Measurements from ENCODE around the gene IGF2BP2. TPM values are rescaled to one million over a fixed set of nuclear protein-coding genes. Genes with fewer than 3 reads are reported as not detected.
"Not testable (repeated sequence)": the region's sequence is repeated elsewhere in the genome, so short reads cannot be mapped to it uniquely, and the experiment has no call there.

Gene IGF2BP2
- total RNA-seq, 1 experiment from 2014 or later, result 75.9 TPM

DNA sequence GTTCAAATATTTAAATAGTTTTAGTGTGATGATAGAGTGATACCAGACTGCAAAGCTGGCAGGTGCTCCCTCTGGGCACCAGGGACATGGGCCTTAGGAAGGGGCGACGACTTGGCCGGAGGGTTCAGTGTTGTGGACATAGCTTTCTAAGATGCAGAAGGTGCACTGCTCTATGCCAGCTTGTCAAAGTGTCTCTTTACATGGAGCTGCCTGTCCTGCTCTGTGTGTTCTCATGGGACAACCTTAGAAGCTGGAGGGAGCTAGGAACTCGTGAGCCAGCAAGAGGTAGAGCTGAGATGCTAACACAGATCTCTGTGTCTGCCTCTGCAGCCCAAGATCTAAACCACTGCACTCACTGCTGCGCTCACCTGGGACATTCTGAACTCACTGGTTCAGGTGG, 160.9 kb downstream of the IGF2BP2 start:
- intact Hi-C loops (cut with micrococcal nuclease; ENCODE audit: unreplicated experiment), result loop anchor here (5.0 kb wide), 1 partner anchor 163 kb away; the partner anchor contains the start of gene IGF2BP2
- Mint-ChIP-seq H3K4me3 (ENCODE audit: unreplicated experiment) (no peak overlapping the region), H3K27me3 (ENCODE audit: insufficient read depth, unreplicated experiment) (no peaks in the 10 kb centered on the region), H3K27ac (ENCODE audit: unreplicated experiment) (no peak overlapping the region), H3K36me3 (ENCODE audit: insufficient read depth, unreplicated experiment) (peaks cover 52% of the 10 kb centered on the region), H3K9me3 (ENCODE audit: unreplicated experiment) (peaks cover 6% of the 10 kb centered on the region), H3K4me1 (ENCODE audit: low read depth, unreplicated experiment) (peaks cover 4% of the 10 kb centered on the region)
- Histone ChIP-seq H3K36me3 (ENCODE audit: control insufficient read depth, insufficient read depth, low read length) (0 out of 2 replicates have a peak, but pooled peaks cover 1% of the 10 kb centered on the region), H3K4me1 (no peaks in the 10 kb centered on the region), H3K9me3 (no peaks in the 10 kb centered on the region), H3K27me3 (replicated peaks; ENCODE audit: control insufficient read depth, insufficient read depth, low read length) (no peaks in the 10 kb centered on the region), H3K4me3 (ENCODE audit: low read depth, low read length) (no peak overlapping the region)
- DNase-seq, result no peak
- BruUV-seq (replicated peaks), result no TSS peak
- TF ChIP-seq, protein P1, sequence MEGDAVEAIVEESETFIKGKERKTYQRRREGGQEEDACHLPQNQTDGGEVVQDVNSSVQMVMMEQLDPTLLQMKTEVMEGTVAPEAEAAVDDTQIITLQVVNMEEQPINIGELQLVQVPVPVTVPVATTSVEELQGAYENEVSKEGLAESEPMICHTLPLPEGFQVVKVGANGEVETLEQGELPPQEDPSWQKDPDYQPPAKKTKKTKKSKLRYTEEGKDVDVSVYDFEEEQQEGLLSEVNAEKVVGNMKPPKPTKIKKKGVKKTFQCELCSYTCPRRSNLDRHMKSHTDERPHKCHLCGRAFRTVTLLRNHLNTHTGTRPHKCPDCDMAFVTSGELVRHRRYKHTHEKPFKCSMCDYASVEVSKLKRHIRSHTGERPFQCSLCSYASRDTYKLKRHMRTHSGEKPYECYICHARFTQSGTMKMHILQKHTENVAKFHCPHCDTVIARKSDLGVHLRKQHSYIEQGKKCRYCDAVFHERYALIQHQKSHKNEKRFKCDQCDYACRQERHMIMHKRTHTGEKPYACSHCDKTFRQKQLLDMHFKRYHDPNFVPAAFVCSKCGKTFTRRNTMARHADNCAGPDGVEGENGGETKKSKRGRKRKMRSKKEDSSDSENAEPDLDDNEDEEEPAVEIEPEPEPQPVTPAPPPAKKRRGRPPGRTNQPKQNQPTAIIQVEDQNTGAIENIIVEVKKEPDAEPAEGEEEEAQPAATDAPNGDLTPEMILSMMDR (IDR thresholded peaks at IDR 0.05; ENCODE audit: insufficient read depth in 1 of 2, low read depth in 1 of 2, low read length in 1 of 2, severe bottlenecking in 1 of 2, unreplicated experiment in 1 of 2), result no peak
- POLR2A ChIA-PET, result no interaction called here
- CTCF ChIA-PET, result no interaction called here

DNA sequence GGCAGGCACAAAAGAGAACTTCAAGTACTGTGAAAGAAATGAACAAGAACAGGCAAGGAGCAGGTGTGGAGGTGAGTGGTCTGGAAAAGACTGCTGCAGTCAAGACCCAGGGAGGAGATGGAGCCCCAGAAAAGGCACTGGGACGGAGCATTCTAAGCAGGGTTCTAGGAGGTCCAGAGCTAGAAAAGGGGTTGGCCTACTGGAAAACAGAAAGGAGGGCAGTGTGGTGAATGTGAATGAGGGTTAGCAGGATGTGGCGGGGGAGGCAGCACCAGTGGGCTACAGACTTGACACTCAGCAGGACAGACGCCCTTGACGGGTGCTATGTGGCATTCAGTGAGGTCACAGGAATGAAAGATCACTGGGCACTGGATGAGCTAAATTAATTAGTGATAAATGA, 163.1 kb downstream of the IGF2BP2 start:
- Histone ChIP-seq H3K9me3 (no peaks in the 10 kb centered on the region), H3K4me3 (ENCODE audit: low read depth, low read length) (no peak overlapping the region), H3K36me3 (ENCODE audit: control insufficient read depth, insufficient read depth, low read length) (peaks cover 6% of the 10 kb centered on the region), H3K4me1 (no peaks in the 10 kb centered on the region), H3K27me3 (replicated peaks; ENCODE audit: control insufficient read depth, insufficient read depth, low read length) (no peaks in the 10 kb centered on the region)
- intact Hi-C loops (cut with micrococcal nuclease; ENCODE audit: unreplicated experiment), result loop anchor here (2.0 to 5.0 kb wide), 3 partner anchors 107 to 245 kb away; partner anchors contain the start of gene IGF2BP2
- H3K4me3 Mint-ChIP-seq (ENCODE audit: unreplicated experiment), result no peak overlapping the region
- peaks cover 6% of the 10 kb centered on the region for H3K9me3 Mint-ChIP-seq (ENCODE audit: unreplicated experiment)
- no peak overlapping the region for H3K27ac Mint-ChIP-seq (ENCODE audit: unreplicated experiment)
- no peak for DNase-seq
- no peaks in the 10 kb centered on the region for H3K27me3 Mint-ChIP-seq (ENCODE audit: insufficient read depth, unreplicated experiment)
- no TSS peak for BruUV-seq (replicated peaks)
- POLR2A ChIA-PET, result no interaction called here
- peaks cover 7% of the 10 kb centered on the region for H3K4me1 Mint-ChIP-seq (ENCODE audit: low read depth, unreplicated experiment)
- TF ChIP-seq, protein P1 (IDR thresholded peaks at IDR 0.05; ENCODE audit: insufficient read depth in 1 of 2, low read depth in 1 of 2, low read length in 1 of 2, severe bottlenecking in 1 of 2, unreplicated experiment in 1 of 2), result no peak
- CTCF ChIA-PET, result interaction anchor here (3.5 kb wide), 1 partner anchor 16 kb away, joined by 22 read pairs; no protein-coding TSS in a partner anchor
- peaks cover 57% of the 10 kb centered on the region for H3K36me3 Mint-ChIP-seq (ENCODE audit: insufficient read depth, unreplicated experiment)

DNA sequence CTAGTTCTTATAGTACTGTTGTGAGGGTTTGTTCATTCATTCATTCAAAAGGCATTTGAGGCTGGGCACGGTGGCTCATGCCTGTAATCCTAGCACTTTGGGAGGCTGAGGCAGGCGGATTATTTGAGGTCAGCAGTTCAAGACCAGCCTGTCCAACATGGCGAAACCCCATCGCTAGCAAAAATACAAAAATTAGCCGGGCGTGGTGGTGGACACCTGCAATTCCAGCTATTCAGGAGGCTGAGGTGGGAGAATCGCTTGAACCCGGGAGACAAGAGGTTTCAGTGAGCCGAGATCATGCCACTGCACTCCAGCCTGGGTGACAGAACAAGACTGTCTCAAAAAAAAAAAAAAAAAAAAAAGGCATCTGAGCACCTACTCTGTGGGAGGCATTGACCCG, 163.5 kb downstream of the IGF2BP2 start:
- not testable (repeated sequence) for BruUV-seq (replicated peaks)

More for the DNA sequence above, 163.5 kb downstream of the IGF2BP2 start:
- CTCF ChIA-PET, result interaction anchor here (0.7 to 3.5 kb wide), 5 partner anchors 11 to 282 kb away, joined by 4 to 22 read pairs (median 10); no protein-coding TSS in a partner anchor
- H3K4me1 Mint-ChIP-seq (ENCODE audit: low read depth, unreplicated experiment); H3K9me3 Mint-ChIP-seq (ENCODE audit: unreplicated experiment); H3K27me3 Mint-ChIP-seq (ENCODE audit: insufficient read depth, unreplicated experiment); H3K27me3 ChIP-seq (replicated peaks; ENCODE audit: control insufficient read depth, insufficient read depth, low read length); DNase-seq; POLR2A ChIA-PET; H3K27ac Mint-ChIP-seq (ENCODE audit: unreplicated experiment); H3K4me3 Mint-ChIP-seq (ENCODE audit: unreplicated experiment); H3K4me1 ChIP-seq; H3K9me3 ChIP-seq; H3K4me3 ChIP-seq (ENCODE audit: low read depth, low read length); H3K36me3 ChIP-seq (ENCODE audit: control insufficient read depth, insufficient read depth, low read length): not testable (repeated sequence)
- peaks cover 60% of the 10 kb centered on the region for H3K36me3 Mint-ChIP-seq (ENCODE audit: insufficient read depth, unreplicated experiment)
- intact Hi-C loops (cut with micrococcal nuclease; ENCODE audit: unreplicated experiment), result loop anchor here (2.0 to 5.0 kb wide), 3 partner anchors 108 to 246 kb away; partner anchors contain the start of gene IGF2BP2
